Upper lobe of left lung (tissue), 6 donors: ENCODE data around the gene MAP3K14. TPM values are rescaled to one million over a fixed set of nuclear protein-coding genes. Genes with fewer than 3 reads are reported as not detected.

Experiments used
- ATAC-seq, 2 donors: fragments of 200-7000 bp; cut with Tn5 transposase; one replicate each; pipeline ENCODE4 v1.9.1; 2022; ENCODE audit warnings: mild to moderate bottlenecking in 2 of 2, moderate library complexity in 2 of 2; ENCODE audit not compliant: low FRiP score in 2 of 2
- DNase-seq, 2 donors: peaks; one replicate each; pipeline ENCODE4 v3.0.0-alpha.2; 2019 to 2020
- H3K27ac ChIP-seq, 4 donors: fragments of 200-600 bp; sonication (generic); one replicate each; pipeline ENCODE4 v1.5.1; 2016 to 2019
- H3K27me3 ChIP-seq, 4 donors: fragments of 200-600 bp; sonication (generic); one replicate each; pipeline ENCODE4 v1.5.1; 2017 to 2019
- H3K36me3 ChIP-seq, 4 donors: fragments of 200-600 bp; sonication (generic); one replicate each; pipeline ENCODE4 v1.5.1; 2016 to 2019
- H3K4me1 ChIP-seq, 4 donors: fragments of 200-600 bp; sonication (generic); one replicate each; pipeline ENCODE4 v1.5.1; 2018 to 2019
- H3K4me3 ChIP-seq, 4 donors: fragments of 200-600 bp; sonication (generic); one replicate each; pipeline ENCODE4 v1.5.1; 2017 to 2019; ENCODE audit warnings: mild to moderate bottlenecking in 2 of 4, moderate library complexity in 1 of 4
- H3K9me3 ChIP-seq, 4 donors: fragments of 200-600 bp; sonication (generic); one replicate each; pipeline ENCODE4 v1.5.1; 2018 to 2019
- CTCF ChIP-seq, 6 experiments: fragments of 450-650 bp in 4 of 6; fragments of 200-600 bp in 2 of 6; sonication (generic) in 2 of 6; IDR thresholded peaks; one replicate each; pipeline ENCODE4 v1.5.1; 2016 to 2019; ENCODE audit warnings: antibody characterized with exemption in 6 of 6
- EP300 ChIP-seq, 4 donors: sonication (generic); formaldehyde crosslinking; IDR thresholded peaks; one replicate each; pipeline ENCODE4 v1.5.1; 2017; ENCODE audit warnings: antibody characterized with exemption in 4 of 4, control low read depth in 2 of 4
- POLR2A ChIP-seq, 4 donors: fragments of 450-650 bp; IDR thresholded peaks; one replicate each; pipeline ENCODE4 v1.5.1; 2016 to 2017; ENCODE audit warnings: antibody characterized with exemption in 4 of 4, mild to moderate bottlenecking in 2 of 4
- POLR2AphosphoS5 ChIP-seq, 2 donors: sonication (generic); formaldehyde crosslinking; IDR thresholded peaks; one replicate each; pipeline ENCODE4 v1.5.1; 2017; ENCODE audit warnings: antibody characterized with exemption in 2 of 2
- WGBS, 2 donors: methylation state at CpG; one replicate each; pipeline ENCODE4 v1.1.5; 2017 to 2018; 5-methylcytosine and 5-hydroxymethylcytosine counted together
- total RNA-seq, 6 donors: library from RNA; depleted of rRNA in 4 of 6; stranded (reverse); fragments of >200 nt in 4 of 6; gene quantifications; one replicate each; pipeline versions ENCODE4 v1.1.0 to v1.2.1, GENCODE V29; 2016 to 2021
- donor health status: DM: no; HTN: no; CAD: no; lungs with moderate emphysema.
- donor health status: DM: no; HTN: yes; CAD: no; lungs with severe emphysema.

MAP3K14 gene
- total RNA-seq, 6 donors from 2014 or later, result 11.4 to 17.8 (median 13.5) TPM

GRCh38 chr17:45317111-45317928, 500 bp upstream of the MAP3K14 start:
- no peaks in the 10 kb centered on the region for H3K9me3 ChIP-seq
- peaks cover 54 to 75% (median 65%) of the 10 kb centered on the region in 4 donors for H3K4me1 ChIP-seq
- H3K4me3 ChIP-seq, result peak overlapping the region in 3 of 4 donors; percentile 80 to 94 (median 91)
- H3K36me3 ChIP-seq, result no peaks in the 10 kb centered on the region
- DNase-seq, result peak; percentile 100
- H3K27ac ChIP-seq, result peak overlapping the region; percentile 93 to 99 (median 96)
- WGBS, 2 donors, result 0 to 1% methylated on average over 26 to 52 of the region's 54 CpGs
- no peaks in the 10 kb centered on the region for H3K27me3 ChIP-seq
- peak; percentile 96 to 98 for ATAC-seq
- peak; percentile 78 to 98 for TF ChIP-seq POLR2AphosphoS5 (IDR thresholded peaks at IDR 0.05)
- peak in 4 of 6 experiments; percentile 3 to 25 (median 6) for TF ChIP-seq CTCF (IDR thresholded peaks at IDR 0.05)
- TF ChIP-seq POLR2A (IDR thresholded peaks at IDR 0.05), result peak in 1 of 4 donors; percentile 72
- TF ChIP-seq EP300 (IDR thresholded peaks at IDR 0.05), result no peak

- Histone ChIP-seq H3K9me3 (no peaks in the 10 kb centered on the region), H3K27me3 (no peaks in the 10 kb centered on the region), H3K36me3 (no peaks in the 10 kb centered on the region), H3K4me3 (peak overlapping the region; percentile 80 to 94 (median 86)), H3K4me1 (peaks cover 63 to 85% (median 74%) of the 10 kb centered on the region in 4 donors), H3K27ac (peak overlapping the region; percentile 93 to 99 (median 96))
- no peak for ATAC-seq
- 10 to 13% methylated on average over 10 to 13 of the region's 13 CpGs for WGBS, 2 donors
- TF ChIP-seq EP300 (IDR thresholded peaks at IDR 0.05), result no peak
- TF ChIP-seq POLR2A (IDR thresholded peaks at IDR 0.05), result no peak
- no peak for TF ChIP-seq CTCF (IDR thresholded peaks at IDR 0.05)
- TF ChIP-seq POLR2AphosphoS5 (IDR thresholded peaks at IDR 0.05), result no peak
- DNase-seq, result no peak
These were observed 979 bp downstream of the MAP3K14 start for GRCh38 chr17:45315648-45316433.

GRCh38 chr17:45314741-45315647, 1.8 kb downstream of the MAP3K14 start:
- DNase-seq (no peak), ATAC-seq (no peak)
- WGBS, 2 donors, result 36% methylated on average over 11 of the region's 11 CpGs
- no peaks in the 10 kb centered on the region for H3K27me3 ChIP-seq
- H3K27ac ChIP-seq, result peak overlapping the region; percentile 93 to 99 (median 96)
- peaks cover 67 to 85% (median 78%) of the 10 kb centered on the region in 4 donors for H3K4me1 ChIP-seq
- H3K4me3 ChIP-seq, result peak overlapping the region in 3 of 4 donors; percentile 80 to 94 (median 91)
- H3K9me3 ChIP-seq, result no peaks in the 10 kb centered on the region
- TF ChIP-seq POLR2AphosphoS5 (IDR thresholded peaks at IDR 0.05), result no peak
- no peak for TF ChIP-seq POLR2A (IDR thresholded peaks at IDR 0.05)
- no peak for TF ChIP-seq EP300 (IDR thresholded peaks at IDR 0.05)
- no peaks in the 10 kb centered on the region for H3K36me3 ChIP-seq

- H3K27me3 ChIP-seq, result no peaks in the 10 kb centered on the region
- H3K27ac ChIP-seq, result peak overlapping the region; percentile 90 to 99 (median 96)
- no peaks in the 10 kb centered on the region for H3K9me3 ChIP-seq
- no peak for TF ChIP-seq CTCF (IDR thresholded peaks at IDR 0.05)
- no peak for TF ChIP-seq EP300 (IDR thresholded peaks at IDR 0.05)
- TF ChIP-seq POLR2A (IDR thresholded peaks at IDR 0.05), result no peak
- no peak for TF ChIP-seq POLR2AphosphoS5 (IDR thresholded peaks at IDR 0.05)
- ATAC-seq (no peak), DNase-seq (no peak)
- no peaks in the 10 kb centered on the region for H3K36me3 ChIP-seq
- peaks cover 71 to 81% (median 78%) of the 10 kb centered on the region in 4 donors for H3K4me1 ChIP-seq
- WGBS, 2 donors, result 68 to 70% methylated on average over 7 of the region's 7 CpGs
- H3K4me3 ChIP-seq, result peak overlapping the region in 2 of 4 donors; percentile 80 to 91
These were observed 2.7 kb downstream of the MAP3K14 start for GRCh38 chr17:45313996-45314740.
